ENCODE data around the gene LRRC74A.

DNA sequence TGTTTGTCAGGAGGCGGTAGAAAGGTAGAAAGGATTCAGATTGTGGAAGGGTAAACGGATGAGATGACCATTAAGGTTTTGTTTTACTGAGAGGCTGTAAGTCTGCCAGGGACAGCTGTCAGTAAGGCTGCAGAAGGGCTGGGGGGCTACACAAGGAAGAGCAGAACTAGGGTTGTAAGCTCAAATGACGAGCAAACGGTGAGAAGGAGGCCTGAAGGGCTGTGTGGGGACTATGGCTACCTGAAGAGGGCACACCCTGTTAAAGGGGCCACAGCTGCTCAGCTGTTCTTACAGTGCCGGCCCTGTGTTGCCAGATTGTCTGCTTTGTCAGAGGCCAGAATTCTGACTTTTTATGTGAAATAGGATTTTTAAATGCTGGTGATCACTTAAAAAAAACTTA is 45.8 kb upstream of the LRRC74A start:
- TF ChIP-seq, protein P1, sequence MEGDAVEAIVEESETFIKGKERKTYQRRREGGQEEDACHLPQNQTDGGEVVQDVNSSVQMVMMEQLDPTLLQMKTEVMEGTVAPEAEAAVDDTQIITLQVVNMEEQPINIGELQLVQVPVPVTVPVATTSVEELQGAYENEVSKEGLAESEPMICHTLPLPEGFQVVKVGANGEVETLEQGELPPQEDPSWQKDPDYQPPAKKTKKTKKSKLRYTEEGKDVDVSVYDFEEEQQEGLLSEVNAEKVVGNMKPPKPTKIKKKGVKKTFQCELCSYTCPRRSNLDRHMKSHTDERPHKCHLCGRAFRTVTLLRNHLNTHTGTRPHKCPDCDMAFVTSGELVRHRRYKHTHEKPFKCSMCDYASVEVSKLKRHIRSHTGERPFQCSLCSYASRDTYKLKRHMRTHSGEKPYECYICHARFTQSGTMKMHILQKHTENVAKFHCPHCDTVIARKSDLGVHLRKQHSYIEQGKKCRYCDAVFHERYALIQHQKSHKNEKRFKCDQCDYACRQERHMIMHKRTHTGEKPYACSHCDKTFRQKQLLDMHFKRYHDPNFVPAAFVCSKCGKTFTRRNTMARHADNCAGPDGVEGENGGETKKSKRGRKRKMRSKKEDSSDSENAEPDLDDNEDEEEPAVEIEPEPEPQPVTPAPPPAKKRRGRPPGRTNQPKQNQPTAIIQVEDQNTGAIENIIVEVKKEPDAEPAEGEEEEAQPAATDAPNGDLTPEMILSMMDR (IDR thresholded peaks at IDR 0.05; ENCODE audit: poor library complexity) = no peak
- no peak for TF ChIP-seq EZH2 (IDR thresholded peaks at IDR 0.05; ENCODE audit: borderline replicate concordance)
